GM12878 (cell line): Measurements from ENCODE around the gene NLGN2. TPM values are rescaled to one million over a fixed set of nuclear protein-coding genes. Genes with fewer than 3 reads are reported as not detected.

Experiments
- ATAC-seq: fragments of 200-7000 bp; cut with Tn5 transposase; 3 replicates; pipeline ENCODE4 v1.9.1; 2020; ENCODE audit warnings: mild to moderate bottlenecking, moderate library complexity
- BruUV-seq: library from RNA; stranded (reverse); fragments of 400-500 nt; replicated peaks from 2 replicates; lab custom pipeline; 2021; lab: Mats Ljungman, UMichigan
- CTCF ChIA-PET: fragments of 300-600 bp; sonication (Branson Sonifier 250); formaldehyde crosslinking; extraction: SDS; loops from one replicate; lab custom pipeline; 2021; ENCODE audit warnings: inconsistent platforms; lab: Yijun Ruan, JAX
- POLR2A ChIA-PET: fragments of 350-600 bp; formaldehyde crosslinking; extraction: SDS; loops from one replicate; lab custom pipeline; 2021; ENCODE audit warnings: inconsistent platforms; lab: Charles Lee
- RAD21 ChIA-PET: fragments of 300-600 bp; sonication (Branson Sonifier 250); formaldehyde crosslinking; loops from one replicate; lab custom pipeline; 2023; ENCODE audit warnings: antibody characterized with exemption; ENCODE audit not compliant: unreplicated experiment; lab: Charles Lee
- SMC1A ChIA-PET: fragments of 300-600 bp; sonication (Branson Sonifier 250); formaldehyde crosslinking; loops from one replicate; lab custom pipeline; 2023; ENCODE audit not compliant: unreplicated experiment, uncharacterized antibody; lab: Charles Lee
- DNase-seq: peaks from one replicate; pipeline ENCODE4 v3.0.0-alpha.2; 2011; ENCODE audit warnings: low read depth, low spot score
- FAIRE-seq: peaks from 3 replicates; lab custom pipeline; 2011; peaks lifted over from hg19 to GRCh38; lab: Jason Lieb, UNC
- H2AFZ ChIP-seq: 2 replicates; pipeline ENCODE4 v1.6.0; 2011; ENCODE audit warnings: low read depth, low read length, control low read depth; ENCODE audit not compliant: control insufficient read depth
- H3K27ac ChIP-seq: 2 replicates; pipeline ENCODE4 v1.5.1; 2011; ENCODE audit warnings: control low read depth; ENCODE audit not compliant: control insufficient read depth, insufficient read depth
- H3K27me3 ChIP-seq, 2 experiments: replicated peaks in 1 of 2; 2 replicates each; pipeline versions ENCODE4 v1.6.0 to v1.6.1; 2011; ENCODE audit warnings: low read length in 1 of 2; ENCODE audit not compliant: control insufficient read depth in 2 of 2, insufficient read depth in 2 of 2
- H3K36me3 ChIP-seq, 2 experiments: 2 replicates each; pipeline ENCODE4 v1.5.1; 2011; ENCODE audit warnings: low read length in 1 of 2; ENCODE audit not compliant: control insufficient read depth in 2 of 2, insufficient read depth in 2 of 2
- H3K4me1 ChIP-seq: 2 replicates; pipeline ENCODE4 v1.6.1; 2011; ENCODE audit warnings: mild to moderate bottlenecking, low read length, moderate library complexity, mixed read lengths; ENCODE audit not compliant: control insufficient read depth, insufficient read depth
- H3K4me2 ChIP-seq: 2 replicates; pipeline ENCODE4 v1.6.0; 2011; ENCODE audit warnings: control low read depth; ENCODE audit not compliant: control insufficient read depth, insufficient read depth
- H3K4me3 ChIP-seq: fragments of 200-600 bp; sonication (generic); 2 replicates; pipeline ENCODE4 v1.5.1; 2016
- H3K79me2 ChIP-seq: 2 replicates; pipeline ENCODE4 v1.6.0; 2011; ENCODE audit warnings: low read length; ENCODE audit not compliant: control insufficient read depth, insufficient read depth
- H3K9ac ChIP-seq: 2 replicates; pipeline ENCODE4 v1.8.0; 2011; ENCODE audit warnings: low read length, control low read depth, mixed read lengths; ENCODE audit not compliant: control insufficient read depth, insufficient read depth
- H3K9me3 ChIP-seq: replicated peaks from 3 replicates; pipeline ENCODE4 v1.5.1; 2011; ENCODE audit warnings: mild to moderate bottlenecking, low read length; ENCODE audit not compliant: control insufficient read depth, insufficient read depth
- H4K20me1 ChIP-seq: 2 replicates; pipeline ENCODE4 v1.6.0; 2011; ENCODE audit not compliant: control insufficient read depth, insufficient read depth
- ATF7 ChIP-seq: fragments of 450-650 bp; IDR thresholded peaks from 2 replicates; pipeline ENCODE4 v1.6.1; 2016; ENCODE audit warnings: low read depth, mild to moderate bottlenecking
- CBX3 ChIP-seq: fragments of 200-600 bp; sonication (generic); IDR thresholded peaks from 2 replicates; pipeline ENCODE4 v1.6.1; 2016; ENCODE audit warnings: low read depth, borderline replicate concordance
- CTCF ChIP-seq, 3 experiments: IDR thresholded peaks in 2 of 3; conservative IDR thresholded peaks in 1 of 3; 2 replicates each; pipeline ENCODE4 v1.5.1; 2011; ENCODE audit warnings: low read depth in 3 of 3, low read length in 3 of 3, mild to moderate bottlenecking in 3 of 3, control low read depth in 2 of 3, moderate library complexity in 2 of 3, inconsistent platforms in 1 of 3, mixed read lengths in 1 of 3; ENCODE audit not compliant: control insufficient read depth in 2 of 3, insufficient read depth in 1 of 3; ENCODE audit errors: extremely low read depth in 1 of 3
- MLLT1 ChIP-seq: fragments of 450-650 bp; IDR thresholded peaks from 2 replicates; pipeline ENCODE4 v1.6.1; 2016; ENCODE audit warnings: mild to moderate bottlenecking
- MXI1 ChIP-seq: fragments of 150-350 bp; IDR thresholded peaks from 2 replicates; pipeline ENCODE4 v1.6.1; 2011; ENCODE audit warnings: low read depth, mild to moderate bottlenecking, inconsistent platforms, low read length, improper control_type of control experiment
- NFYA ChIP-seq: IDR thresholded peaks from 2 replicates; pipeline ENCODE4 v1.6.1; 2011; ENCODE audit warnings: low read depth, mild to moderate bottlenecking, low read length, improper control_type of control experiment, borderline replicate concordance
- NR2C2 ChIP-seq: IDR thresholded peaks from 2 replicates; pipeline ENCODE4 v1.6.1; 2011; ENCODE audit warnings: borderline replicate concordance, low read depth; ENCODE audit not compliant: control insufficient read depth, insufficient read length
- PKNOX1 ChIP-seq: fragments of 450-650 bp; IDR thresholded peaks from 2 replicates; pipeline ENCODE4 v1.6.1; 2016; ENCODE audit warnings: mild to moderate bottlenecking
- POLR2AphosphoS5 ChIP-seq: IDR thresholded peaks from 2 replicates; pipeline ENCODE4 v1.6.1; 2011; ENCODE audit warnings: mild to moderate bottlenecking, low read length, inconsistent platforms
- POU2F2 ChIP-seq: IDR thresholded peaks from 3 replicates; pipeline ENCODE4 v1.6.1; 2011; ENCODE audit warnings: low read depth, mild to moderate bottlenecking, low read length, borderline replicate concordance
- TCF3 ChIP-seq: IDR thresholded peaks from 2 replicates; pipeline ENCODE4 v1.6.1; 2012; ENCODE audit warnings: low read depth, mild to moderate bottlenecking, low read length, borderline replicate concordance; ENCODE audit not compliant: insufficient read depth
- WGBS: methylation state at CpG from one replicate; pipeline ENCODE4 v1.1.6; 2016; ENCODE audit warnings: low lambda C conversion rate; ENCODE audit not compliant: insufficient replicate concordance, insufficient coverage; ENCODE audit errors: missing lambda C conversion rate; 5-methylcytosine and 5-hydroxymethylcytosine counted together
- in situ Hi-C: fragments of 300-500 bp; cut with MboI; formaldehyde crosslinking; loops from 9 replicates; pipeline ENCODE4 v1.14.3; 2018; ENCODE audit warnings: mixed read lengths
- intact Hi-C: fragments of 100-400 bp; cut with micrococcal nuclease; formaldehyde crosslinking; loops from one replicate; pipeline ENCODE4 v1.14.2; 2022; ENCODE audit not compliant: unreplicated experiment
- polyA plus RNA-seq, 11 experiments: library from polyadenylated mRNA; depleted of rRNA in 4 of 11; unstranded in 6 of 11; stranded (reverse) in 5 of 11; fragments of >200 nt; fragmentation: Nextera tagmentation in 4 of 11; fragmentation: Illumina TruSeq in 1 of 11; extraction: Ambion mirVana in 4 of 11; extraction: Trizol in 1 of 11; gene quantifications; 1 replicate in 1 of 11; 2 replicates in 10 of 11; pipeline versions ENCODE4 v1.2.1 to v1.2.3, GENCODE V29; 2011 to 2016; ENCODE audit warnings: inconsistent platforms in 2 of 11, missing spikeins in 2 of 11, low read depth in 1 of 11
- total RNA-seq, 4 experiments: library from RNA; depleted of rRNA in 3 of 4; stranded (reverse); fragments of >200 nt in 3 of 4; fragmentation: Illumina TruSeq in 1 of 4; extraction: Trizol in 1 of 4; gene quantifications; 2 replicates each; pipeline versions ENCODE4 v1.2.1 to v1.2.3, GENCODE V29; 2013 to 2021

NLGN2 gene
- total and polyA plus RNA-seq, 10 of the 15 experiments (the other 5 are each of a cell fraction or from before 2014, with no cell fraction given) = 0.02 to 0.87 (median 0.11) TPM; not detected in 2

GRCh38 chr17:7426203-7426863 lies 18.7 kb downstream of the NLGN2 start:
- BruUV-seq = no TSS peak
- H3K9ac ChIP-seq = no peak overlapping the region
- no peak overlapping the region for H3K27ac ChIP-seq
- FAIRE-seq (no peak), DNase-seq (no peak), ATAC-seq (no peak)
- H3K4me2 ChIP-seq = no peak overlapping the region
- no peak overlapping the region for H3K4me3 ChIP-seq
- SMC1A ChIA-PET = no interaction called here
- no peaks in the 10 kb centered on the region for H3K79me2 ChIP-seq
- no peaks in the 10 kb centered on the region for H3K9me3 ChIP-seq
- TF ChIP-seq POU2F2 (no peak), MLLT1 (no peak), TCF3 (no peak), MXI1 (no peak), CTCF (IDR thresholded peaks at IDR 0.05 in 2 of 3, conservative IDR thresholded peaks at IDR 0.05 in 1 of 3; ENCODE audit: control insufficient read depth in 2 of 3, extremely low read depth in 1 of 3, insufficient read depth in 1 of 3, low read depth in 3 of 3, low read length in 3 of 3) (no peak), ATF7 (no peak), CBX3 (no peak), PKNOX1 (no peak), NR2C2 (no peak), NFYA (no peak), POLR2AphosphoS5 (no peak)
- 67% methylated on average over 33 of the region's 33 CpGs for WGBS
- intact Hi-C loops (no loop called here), in situ Hi-C loops (no loop called here)
- RAD21 ChIA-PET = no interaction called here
- CTCF ChIA-PET = interaction anchor here (0.8 kb wide), 1 partner anchor 70 kb away, joined by 3 read pairs; no protein-coding TSS in a partner anchor
- H3K27me3 ChIP-seq = no peaks in the 10 kb centered on the region; a peak in 1 of 4 replicates
- no peaks in the 10 kb centered on the region for H3K36me3 ChIP-seq
- H2AFZ ChIP-seq = no peak overlapping the region
- POLR2A ChIA-PET = no interaction called here
- H3K4me1 ChIP-seq = no peaks in the 10 kb centered on the region
- H4K20me1 ChIP-seq = no peaks in the 10 kb centered on the region
